H9 (cell line): ENCODE results near the gene TMEM154. TPM values are rescaled to one million over a fixed set of nuclear protein-coding genes. Genes with fewer than 3 reads are reported as not detected.

Source experiments
- DNase-seq: peaks from one replicate; pipeline ENCODE4 v3.0.0-alpha.2; 2017
- H2AFZ ChIP-seq: one replicate; pipeline ENCODE4 v1.6.1; 2013; ENCODE audit warnings: mild to moderate bottlenecking, low read length, control low read depth, moderate library complexity
- H2AK5ac ChIP-seq: 2 replicates; pipeline ENCODE4 v1.6.1; 2013; ENCODE audit warnings: low read length, control low read depth, mixed read lengths; ENCODE audit not compliant: insufficient read length
- H2BK120ac ChIP-seq: one replicate; pipeline ENCODE4 v1.6.1; 2013; ENCODE audit warnings: low read depth, mild to moderate bottlenecking, low read length, control low read depth, inconsistent platforms; ENCODE audit not compliant: poor library complexity, severe bottlenecking
- H2BK12ac ChIP-seq: 2 replicates; pipeline ENCODE4 v1.6.1; 2013; ENCODE audit warnings: low read length, control low read depth, mixed read lengths, low read depth; ENCODE audit not compliant: insufficient read length
- H2BK15ac ChIP-seq: 2 replicates; pipeline ENCODE4 v1.6.1; 2013; ENCODE audit warnings: low read depth, low read length, control low read depth
- H2BK20ac ChIP-seq: one replicate; pipeline ENCODE4 v1.6.1; 2013; ENCODE audit warnings: low read depth, mild to moderate bottlenecking, low read length, control low read depth, inconsistent platforms; ENCODE audit not compliant: poor library complexity, severe bottlenecking
- H2BK5ac ChIP-seq: 2 replicates; pipeline ENCODE4 v1.6.1; 2013; ENCODE audit warnings: low read length, control low read depth, mixed read lengths; ENCODE audit not compliant: insufficient read length
- H3K14ac ChIP-seq: 2 replicates; pipeline ENCODE4 v1.6.1; 2013; ENCODE audit warnings: low read length, control low read depth; ENCODE audit not compliant: insufficient read depth
- H3K18ac ChIP-seq: 2 replicates; pipeline ENCODE4 v1.6.1; 2013; ENCODE audit warnings: low read depth, mild to moderate bottlenecking, mixed read lengths, low read length, control low read depth; ENCODE audit not compliant: insufficient read length
- H3K23ac ChIP-seq: 2 replicates; pipeline ENCODE4 v1.6.1; 2013; ENCODE audit warnings: low read length, control low read depth, mixed read lengths, low read depth; ENCODE audit not compliant: insufficient read length
- H3K23me2 ChIP-seq: 2 replicates; pipeline ENCODE4 v1.6.1; 2013; ENCODE audit warnings: low read depth, mild to moderate bottlenecking, mixed read lengths, low read length, control low read depth; ENCODE audit not compliant: insufficient read length, poor library complexity, severe bottlenecking
- H3K27ac ChIP-seq: 2 replicates; pipeline ENCODE4 v1.5.1; 2013; ENCODE audit warnings: low read length, control low read depth, mixed read lengths, low read depth; ENCODE audit not compliant: insufficient read length
- H3K27me3 ChIP-seq: 2 replicates; pipeline ENCODE4 v1.6.1; 2013; ENCODE audit warnings: low read length, control low read depth, inconsistent platforms; ENCODE audit not compliant: insufficient read depth
- H3K4ac ChIP-seq: 2 replicates; pipeline ENCODE4 v1.6.1; 2013; ENCODE audit warnings: low read depth, mild to moderate bottlenecking, control low read depth, inconsistent platforms, low read length, moderate library complexity
- H3K4me1 ChIP-seq: 2 replicates; pipeline ENCODE4 v1.6.1; 2013; ENCODE audit warnings: low read length, control low read depth, inconsistent platforms; ENCODE audit not compliant: insufficient read depth
- H3K4me2 ChIP-seq: 2 replicates; pipeline ENCODE4 v1.6.1; 2013; ENCODE audit warnings: low read length, control low read depth, mixed read lengths; ENCODE audit not compliant: insufficient read length, insufficient read depth
- H3K56ac ChIP-seq: 2 replicates; pipeline ENCODE4 v1.6.1; 2013; ENCODE audit warnings: low read depth, mild to moderate bottlenecking, mixed read lengths, low read length, control low read depth; ENCODE audit not compliant: insufficient read length
- H3K79me1 ChIP-seq: 2 replicates; pipeline ENCODE4 v1.6.1; 2013; ENCODE audit warnings: low read depth, mild to moderate bottlenecking, moderate library complexity, low read length, control low read depth, inconsistent platforms; ENCODE audit not compliant: insufficient read depth, poor library complexity, severe bottlenecking
- H3K79me2 ChIP-seq: 2 replicates; pipeline ENCODE4 v1.6.1; 2013; ENCODE audit warnings: low read length, control low read depth, inconsistent platforms; ENCODE audit not compliant: insufficient read depth
- H3K9ac ChIP-seq: 2 replicates; pipeline ENCODE4 v1.6.1; 2013; ENCODE audit warnings: low read length, control low read depth, mixed read lengths; ENCODE audit not compliant: insufficient read length; ENCODE audit errors: extremely low read depth
- H3K9me3 ChIP-seq: one replicate; pipeline ENCODE4 v1.6.1; 2013; ENCODE audit warnings: low read depth, low read length, inconsistent platforms; ENCODE audit not compliant: control insufficient read depth
- H3T11ph ChIP-seq: one replicate; pipeline ENCODE4 v1.6.1; 2013; ENCODE audit warnings: mild to moderate bottlenecking, low read length, control low read depth, inconsistent platforms
- H4K20me1 ChIP-seq: one replicate; pipeline ENCODE4 v1.6.1; 2013; ENCODE audit not compliant: control insufficient read depth, insufficient read length, insufficient read depth
- H4K5ac ChIP-seq: 2 replicates; pipeline ENCODE4 v1.6.1; 2013; ENCODE audit warnings: low read depth, mild to moderate bottlenecking, mixed read lengths, low read length, control low read depth; ENCODE audit not compliant: insufficient read length
- H4K8ac ChIP-seq: replicated peaks from 2 replicates; pipeline ENCODE4 v1.6.1; 2013; ENCODE audit warnings: low read length, control low read depth, mixed read lengths, low read depth; ENCODE audit not compliant: insufficient read length
- H4K91ac ChIP-seq: 2 replicates; pipeline ENCODE4 v1.6.1; 2013; ENCODE audit warnings: low read depth, mild to moderate bottlenecking, moderate library complexity, mixed read lengths, low read length, control low read depth; ENCODE audit not compliant: insufficient read length
- H3K27ac Mint-ChIP-seq, 3 experiments: 2 replicates in 2 of 3; 3 replicates in 1 of 3; pipeline ENCODE4 v1.8.0; 2020 to 2021; ENCODE audit warnings: mixed read lengths in 3 of 3, mild to moderate bottlenecking in 1 of 3, moderate library complexity in 1 of 3
- H3K27me3 Mint-ChIP-seq: 2 replicates; pipeline ENCODE4 v1.8.0; 2021; ENCODE audit warnings: low read depth, mild to moderate bottlenecking, moderate library complexity, mixed read lengths
- H3K36me3 Mint-ChIP-seq, 3 experiments: 2 replicates in 2 of 3; 3 replicates in 1 of 3; pipeline ENCODE4 v1.8.0; 2020 to 2021; ENCODE audit warnings: low read depth in 3 of 3, mixed read lengths in 3 of 3; ENCODE audit not compliant: insufficient read depth in 1 of 3
- H3K4me1 Mint-ChIP-seq, 2 experiments: 2 replicates each; pipeline ENCODE4 v1.8.0; 2020; ENCODE audit warnings: mixed read lengths in 2 of 2
- H3K4me3 Mint-ChIP-seq, 2 experiments: 2 replicates in 1 of 2; 3 replicates in 1 of 2; pipeline ENCODE4 v1.8.0; 2020 to 2021; ENCODE audit warnings: mild to moderate bottlenecking in 2 of 2, mixed read lengths in 2 of 2, moderate library complexity in 1 of 2
- H3K9me3 Mint-ChIP-seq, 2 experiments: 2 replicates in 1 of 2; 3 replicates in 1 of 2; pipeline ENCODE4 v1.8.0; 2020; ENCODE audit warnings: mild to moderate bottlenecking in 2 of 2, mixed read lengths in 2 of 2, moderate library complexity in 1 of 2
- CTCF ChIP-seq: fragments of 200-600 bp; sonication (generic); conservative IDR thresholded peaks from 3 replicates; pipeline ENCODE4 v1.8.0; 2021; ENCODE audit warnings: antibody characterized with exemption, mild to moderate bottlenecking
- total RNA-seq: library from RNA; stranded (reverse); gene quantifications from 2 replicates; pipeline ENCODE4 v1.2.1, GENCODE V29; 2021

The TMEM154 gene
- total RNA-seq, 1 experiment from 2014 or later: 1.7 TPM

GRCh38 chr4:152620915-152621314 lies 58.9 kb downstream of the TMEM154 start:
- Histone ChIP-seq H3K18ac (no peak overlapping the region), H2BK5ac (no peak overlapping the region), H3K9me3 (no peaks in the 10 kb centered on the region), H2BK120ac (no peak overlapping the region), H3K56ac (no peak overlapping the region), H4K20me1 (no peaks in the 10 kb centered on the region), H2AK5ac (no peak overlapping the region), H2BK15ac (no peak overlapping the region), H3K4me1 (no peaks in the 10 kb centered on the region), H3K27me3 (no peaks in the 10 kb centered on the region), H2BK20ac (no peak overlapping the region), H3T11ph (no peak overlapping the region), H2AFZ (no peak overlapping the region), H3K27ac (no peak overlapping the region), H3K79me2 (no peaks in the 10 kb centered on the region), H4K91ac (no peak overlapping the region), H3K23ac (no peak overlapping the region), H3K14ac (no peak overlapping the region), H2BK12ac (no peak overlapping the region), H3K9ac (no peak overlapping the region), H3K4me2 (no peak overlapping the region), H3K79me1 (no peaks in the 10 kb centered on the region), H4K8ac (no peak overlapping the region), H4K5ac (no peak overlapping the region), H3K4ac (no peak overlapping the region), H3K23me2 (no peaks in the 10 kb centered on the region)
- no peak for DNase-seq
- H3K4me1 Mint-ChIP-seq: 0 out of 4 replicates have a peak, but pooled peaks cover 0 to 3% of the 10 kb centered on the region in 2 experiments
- no peak overlapping the region for H3K4me3 Mint-ChIP-seq
- H3K9me3 Mint-ChIP-seq: no peaks in the 10 kb centered on the region
- no peak overlapping the region for H3K27ac Mint-ChIP-seq
- TF ChIP-seq CTCF: no peak
- no peaks in the 10 kb centered on the region for H3K36me3 Mint-ChIP-seq
- H3K27me3 Mint-ChIP-seq: no peaks in the 10 kb centered on the region
